Bronchial smooth muscle cell (primary cell): ENCODE results near the gene CHKA. TPM values are rescaled to one million over a fixed set of nuclear protein-coding genes. Genes with fewer than 3 reads are reported as not detected.

ENCODE experiments used
- total RNA-seq: library from RNA; depleted of rRNA; stranded (reverse); fragments of >200 nt; gene quantifications from 2 replicates; pipeline ENCODE4 v1.2.1, GENCODE V29; 2014

CHKA gene
- total RNA-seq, result 4.0 and 5.8 TPM in 2 replicates

GRCh38 chr11:68121067-68121899, at the start of gene CHKA:
Gene CHKA, minus strand, starts transcription at chr11:68121388. Its CDS starts 211 bp downstream, at chr11:68121177.

GRCh38 chr11:68038718-68039525, 82.3 kb downstream of the CHKA start, which contains the start of gene TCIRG1:
Gene TCIRG1, plus strand, starts transcription at chr11:68039025. Its CDS starts 2,247 bp downstream, at chr11:68041272.

GRCh38 chr11:68030318-68031143, 90.7 kb downstream of the CHKA start, which contains the start of gene NDUFS8:
Gene NDUFS8, plus strand, starts transcription at chr11:68030681. Its CDS starts 1,471 bp downstream, at chr11:68032152.

GRCh38 chr11:68010090-68011041, 110.8 kb downstream of the CHKA start, which contains the start of gene ALDH3B1:
Gene ALDH3B1, plus strand, starts transcription at chr11:68010327. Its CDS starts 4,971 bp downstream, at chr11:68015298.

GRCh38 chr11:68003846-68004550, 117.2 kb downstream of the CHKA start, which contains the start of gene UNC93B1:
Gene UNC93B1, minus strand, starts transcription at chr11:68004097. Its CDS starts 54 bp downstream, at chr11:68004043.

Other genes starting within 250 kb of the CHKA start
- gene UNC93B1, start 117.3 kb downstream of the CHKA start, total RNA-seq, result 14.3 and 16.2 TPM in 2 replicates
- gene ALDH3B1, start 111.1 kb downstream of the CHKA start, total RNA-seq, result 5.2 and 13.6 TPM in 2 replicates
- 63.8 and 107 TPM in 2 replicates for gene NDUFS8, start 90.7 kb downstream of the CHKA start, total RNA-seq
- 28.7 and 43.3 TPM in 2 replicates for gene TCIRG1, start 82.4 kb downstream of the CHKA start, total RNA-seq
- gene KMT5B, start 91.9 kb upstream of the CHKA start, total RNA-seq, result 19.5 and 20.9 TPM in 2 replicates
- gene C11orf24, start 150.6 kb upstream of the CHKA start, total RNA-seq, result 11.5 and 12.7 TPM in 2 replicates
- gene LRP5, start 191.2 kb upstream of the CHKA start, total RNA-seq, result 7.1 and 40.5 TPM in 2 replicates